HG03196 (cell line): ENCODE results near the gene KRT27.
"Not testable (repeated sequence)": the region's sequence is repeated elsewhere in the genome, so short reads cannot be mapped to it uniquely, and the experiment has no call there.

Experiments
- ATAC-seq: cut with Tn5 transposase; IDR thresholded peaks from one replicate; pipeline ENCODE4 v1.9.1; 2021; ENCODE audit not compliant: unreplicated experiment

The KRT27 gene

GRCh38 chr17:40782450-40782849 lies at the start of gene KRT27:
TSS of gene KRT27 (minus strand) at chr17:40782550. CDS start at chr17:40782493, 57 bp downstream.
- ATAC-seq: no peak

- ATAC-seq: no peak
Measured at GRCh38 chr17:40830085-40830776, 47.9 kb upstream of the KRT27 start.

- ATAC-seq: no peak
Measured at GRCh38 chr17:40828454-40829044, 46.2 kb upstream of the KRT27 start.

GRCh38 chr17:40827746-40828453 lies 45.5 kb upstream of the KRT27 start:
- ATAC-seq: no peak

- no peak for ATAC-seq
Measured at GRCh38 chr17:40825599-40825998, 43.2 kb upstream of the KRT27 start.

GRCh38 chr17:40824015-40824832 lies 41.9 kb upstream of the KRT27 start:
- ATAC-seq: no peak

GRCh38 chr17:40822132-40822812 lies 39.9 kb upstream of the KRT27 start, which contains the start of gene KRT10:
TSS of gene KRT10 (minus strand) at chr17:40822614. CDS start at chr17:40822585, 29 bp downstream.
- ATAC-seq: no peak

- no peak for ATAC-seq
Measured at GRCh38 chr17:40821536-40821935, 39.2 kb upstream of the KRT27 start.

GRCh38 chr17:40820228-40820838 lies 38.0 kb upstream of the KRT27 start:
- no peak for ATAC-seq

- no peak for ATAC-seq
Measured at GRCh38 chr17:40819528-40820125, 37.3 kb upstream of the KRT27 start.

- ATAC-seq: peak; percentile 90
Measured at GRCh38 chr17:40818733-40819527, 36.6 kb upstream of the KRT27 start.

GRCh38 chr17:40818343-40818732 lies 36.0 kb upstream of the KRT27 start:
- ATAC-seq: no peak

GRCh38 chr17:40817103-40817682 lies 34.8 kb upstream of the KRT27 start:
- no peak for ATAC-seq

- no peak for ATAC-seq
Measured at GRCh38 chr17:40816569-40816968, 34.2 kb upstream of the KRT27 start.

- ATAC-seq: no peak
Measured at GRCh38 chr17:40815381-40815780, 33.0 kb upstream of the KRT27 start.

- ATAC-seq: not testable (repeated sequence)
Measured at GRCh38 chr17:40814657-40815056, 32.3 kb upstream of the KRT27 start.

GRCh38 chr17:40813804-40814203 lies 31.5 kb upstream of the KRT27 start:
- no peak for ATAC-seq

- no peak for ATAC-seq
Measured at GRCh38 chr17:40812639-40813038, 30.3 kb upstream of the KRT27 start.

GRCh38 chr17:40810494-40810893 lies 28.1 kb upstream of the KRT27 start:
- ATAC-seq: no peak
